HL-60 (cell line): ENCODE measurements around the gene ATG4D.
A peak's percentile ranks its signal among the peaks of the same experiment; 100 is the strongest.

Experiments
- DNase-seq, 2 experiments: peaks; one replicate each; pipeline ENCODE4 v3.0.0-alpha.2; 2010 to 2020; ENCODE audit warnings: low read depth in 1 of 2, low spot score in 1 of 2
- H3K27ac ChIP-seq: fragments of 250-450 bp; sonication (Bioruptor Pico); replicated peaks from 2 replicates; pipeline ENCODE4 v1.5.1; 2020; ENCODE audit warnings: mild to moderate bottlenecking, moderate library complexity
- H3K27me3 ChIP-seq: fragments of 250-450 bp; sonication (Bioruptor Pico); 2 replicates; pipeline ENCODE4 v1.5.1; 2021; ENCODE audit warnings: mild to moderate bottlenecking, moderate library complexity; ENCODE audit not compliant: insufficient read depth, poor library complexity, severe bottlenecking
- H3K4me3 ChIP-seq: replicated peaks from 2 replicates; pipeline ENCODE4 v1.5.1; 2011; ENCODE audit warnings: mild to moderate bottlenecking, control low read depth, low read length; ENCODE audit not compliant: insufficient read depth
- CTCF ChIP-seq: IDR thresholded peaks from one replicate; pipeline ENCODE4 v1.5.1; 2011; ENCODE audit warnings: low read length, control low read depth, inconsistent platforms; ENCODE audit not compliant: insufficient read depth
- GABPA ChIP-seq: IDR thresholded peaks from 2 replicates; pipeline ENCODE4 v1.6.1; 2012; ENCODE audit warnings: low read depth
- POLR2AphosphoS5 ChIP-seq: IDR thresholded peaks from 2 replicates; pipeline ENCODE4 v1.6.1; 2012; ENCODE audit warnings: low read depth
- REST ChIP-seq: IDR thresholded peaks from 2 replicates; pipeline ENCODE4 v1.6.1; 2012; ENCODE audit warnings: low read depth; ENCODE audit not compliant: insufficient replicate concordance
- SPI1 ChIP-seq: IDR thresholded peaks from 2 replicates; pipeline ENCODE4 v1.6.1; 2012; ENCODE audit warnings: low read depth, mild to moderate bottlenecking, borderline replicate concordance

The ATG4D gene

GRCh38 chr19:10565028-10565566, 21.4 kb downstream of the ATG4D start:
- H3K27ac ChIP-seq, result peak overlapping the region; percentile 92
- H3K4me3 ChIP-seq, result peak overlapping the region; percentile 96
- no peaks in the 10 kb centered on the region for H3K27me3 ChIP-seq
- peak in 1 of 2 experiments; percentile 68 for DNase-seq
- TF ChIP-seq GABPA (no peak), SPI1 (no peak), REST (no peak), CTCF (peak; percentile 22), POLR2AphosphoS5 (no peak)

GRCh38 chr19:10565567-10566407, 22.1 kb downstream of the ATG4D start, which contains the start of gene KRI1:
Gene KRI1 (minus strand): TSS chr19:10566010. CDS start chr19:10565999, 11 bp downstream.
- DNase-seq, result peak; percentile 97 to 99
- peak within 1 kb of the TSS; percentile 92 for H3K27ac ChIP-seq
- H3K4me3 ChIP-seq, result peak within 1 kb of the TSS; percentile 96
- H3K27me3 ChIP-seq, result no peaks in the 10 kb centered on the region
- TF ChIP-seq GABPA (peak; percentile 14; the same call in 1 of the 2 replicates), SPI1 (peak; percentile 35; the same call in 1 of the 2 replicates), REST (peak; percentile 32), POLR2AphosphoS5 (peak; percentile 73), CTCF (no peak)

GRCh38 chr19:10566408-10566657, 22.6 kb downstream of the ATG4D start:
- no peak for DNase-seq
- peak overlapping the region; percentile 76 for H3K4me3 ChIP-seq
- H3K27ac ChIP-seq, result peak overlapping the region; percentile 85
- TF ChIP-seq GABPA, result no peak
- no peak for TF ChIP-seq SPI1
- TF ChIP-seq POLR2AphosphoS5, result no peak
- TF ChIP-seq REST, result no peak
- TF ChIP-seq CTCF, result no peak
- no peaks in the 10 kb centered on the region for H3K27me3 ChIP-seq
